ENCODE results near the gene CDH13.

The CDH13 gene

DNA sequence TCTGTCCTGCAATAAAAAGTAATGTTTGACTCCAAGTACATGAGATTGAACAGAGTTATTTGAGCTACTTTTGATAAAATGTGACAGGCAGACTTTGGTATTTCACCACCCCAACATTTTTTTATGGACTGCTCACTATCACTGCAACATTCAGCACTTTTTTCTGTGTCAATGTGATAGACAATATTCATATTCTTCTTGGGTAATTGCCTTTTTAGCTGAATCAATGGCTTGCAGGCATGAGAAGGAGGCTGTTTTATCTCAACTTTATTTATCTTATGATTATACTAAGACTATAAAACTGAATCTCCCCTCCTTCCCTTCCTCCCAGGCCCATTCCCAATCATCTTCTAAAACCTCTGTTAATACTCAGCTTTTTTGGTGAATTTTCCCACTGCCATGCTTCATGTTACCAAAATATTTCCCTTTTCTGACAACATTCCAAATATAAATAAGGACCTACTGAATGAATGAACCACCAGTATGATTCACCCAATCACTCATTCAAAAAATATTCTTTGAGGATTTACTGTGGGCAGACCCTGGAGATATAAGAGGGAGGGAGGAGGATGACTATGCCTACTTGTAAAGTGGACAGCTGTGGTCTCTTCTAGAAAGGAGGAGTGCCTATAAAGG, 67.6 kb downstream of the CDH13 start:
- DNase-seq (ENCODE audit: low read depth in 2 of 2) = no peak

DNA sequence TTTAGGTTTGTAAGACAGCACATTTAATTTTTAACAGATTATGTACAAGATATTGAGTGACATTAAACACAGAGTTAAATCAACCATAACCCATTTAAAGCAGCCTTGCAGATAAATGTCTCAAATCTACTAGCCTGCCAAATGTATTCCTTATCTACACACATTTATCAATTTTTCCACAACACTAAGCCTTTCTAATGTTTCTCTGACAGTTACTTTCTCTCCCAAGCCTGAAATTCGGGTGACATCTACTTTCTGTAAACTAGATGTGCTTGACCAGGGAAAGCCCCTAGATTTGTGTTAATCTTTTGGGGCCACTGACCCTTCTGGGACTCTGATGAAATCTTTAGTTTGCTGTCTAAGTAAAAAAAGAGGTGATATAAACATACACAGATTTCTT, 69.0 kb downstream of the CDH13 start:
- no peak for DNase-seq (ENCODE audit: low read depth in 2 of 2)

DNA sequence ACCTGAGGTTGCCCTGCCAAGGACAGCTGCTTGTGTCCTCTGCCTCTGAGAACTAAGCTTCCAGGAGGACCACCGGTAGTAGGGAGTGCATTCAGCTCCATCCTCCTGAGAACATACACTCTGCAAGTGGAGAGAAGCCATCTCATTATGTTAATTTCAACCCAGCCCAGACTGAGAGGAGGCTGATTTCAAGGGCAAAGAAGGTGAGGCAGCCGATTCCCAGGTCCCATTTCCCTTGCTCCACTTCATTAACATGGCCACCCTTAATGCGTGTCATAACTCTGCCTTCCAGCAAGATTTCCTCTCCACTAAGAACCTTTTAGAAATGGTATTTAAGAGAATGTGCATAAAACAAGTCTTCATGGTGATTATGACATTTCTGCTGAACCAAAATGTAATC, 72.5 kb downstream of the CDH13 start:
- DNase-seq (ENCODE audit: low read depth in 2 of 2) = no peak

DNA sequence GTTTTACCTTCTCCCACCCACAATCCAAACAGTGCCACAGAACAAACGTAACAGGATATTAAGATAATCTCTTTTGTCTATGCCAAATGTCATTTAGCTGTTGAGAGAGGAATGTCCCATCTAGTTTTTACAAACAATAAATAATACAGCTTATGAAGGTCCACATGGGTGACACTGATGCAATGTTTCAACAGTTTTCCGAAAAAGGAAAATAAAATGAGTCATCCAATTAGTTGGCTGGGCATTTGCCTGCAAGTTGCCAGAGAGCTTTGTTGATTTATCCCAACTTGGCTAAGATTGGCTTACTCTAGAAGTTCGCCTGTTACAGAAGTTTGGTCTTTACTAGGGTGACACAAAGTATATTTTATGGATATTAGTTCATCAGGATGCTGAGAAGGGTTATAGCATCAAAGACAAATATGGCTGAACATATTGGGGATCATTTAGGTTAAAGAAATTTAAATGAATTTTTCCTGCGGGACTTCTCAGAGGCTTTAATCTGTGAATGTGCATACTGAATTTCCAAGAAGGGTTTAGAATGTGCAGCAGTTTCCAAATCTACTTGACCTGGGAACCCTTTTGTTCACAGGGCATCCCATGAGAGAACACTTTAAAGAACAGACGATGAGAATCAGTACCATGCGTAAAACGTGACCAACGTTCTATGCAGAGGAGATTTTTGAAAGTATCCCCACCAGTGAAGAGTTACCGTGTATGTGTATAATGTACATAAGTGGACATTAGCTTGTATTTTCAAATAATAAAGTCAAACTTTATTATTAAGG, 73.1 kb downstream of the CDH13 start:
- DNase-seq (ENCODE audit: low read depth in 2 of 2) = no peak

DNA sequence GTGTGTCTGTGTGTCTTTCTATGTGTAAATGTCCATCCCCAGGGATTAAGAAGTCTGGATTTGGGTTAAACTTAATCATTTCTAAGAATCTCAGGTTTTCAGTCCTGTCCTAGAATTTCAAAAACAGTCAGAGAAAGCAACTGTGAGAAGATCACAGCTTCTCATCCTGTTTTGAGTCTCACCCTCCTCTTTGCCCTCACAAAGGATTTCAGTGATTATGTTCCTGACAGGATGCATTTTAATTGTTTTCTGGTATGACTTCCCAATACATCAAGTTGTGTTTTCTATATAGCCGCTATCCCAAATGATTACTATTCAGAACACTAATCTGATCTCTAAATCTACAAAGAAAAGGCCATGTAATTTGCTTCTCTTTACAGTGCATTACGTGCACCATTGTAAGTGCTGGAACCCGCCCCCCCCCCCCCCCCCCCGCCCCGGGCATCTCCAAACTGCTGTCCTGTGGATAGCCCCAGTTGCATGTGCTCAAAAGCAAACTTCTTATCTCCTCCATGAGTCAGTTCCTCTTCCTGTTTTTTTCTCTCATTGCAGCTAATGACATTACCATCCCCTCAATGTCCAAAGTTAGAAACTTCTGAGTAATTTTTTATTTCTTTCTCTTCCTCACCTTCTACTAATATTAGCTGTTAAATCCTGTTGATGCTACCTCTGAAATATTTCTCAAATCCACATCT, 73.9 kb downstream of the CDH13 start:
- no peak for DNase-seq (ENCODE audit: low read depth in 2 of 2)

DNA sequence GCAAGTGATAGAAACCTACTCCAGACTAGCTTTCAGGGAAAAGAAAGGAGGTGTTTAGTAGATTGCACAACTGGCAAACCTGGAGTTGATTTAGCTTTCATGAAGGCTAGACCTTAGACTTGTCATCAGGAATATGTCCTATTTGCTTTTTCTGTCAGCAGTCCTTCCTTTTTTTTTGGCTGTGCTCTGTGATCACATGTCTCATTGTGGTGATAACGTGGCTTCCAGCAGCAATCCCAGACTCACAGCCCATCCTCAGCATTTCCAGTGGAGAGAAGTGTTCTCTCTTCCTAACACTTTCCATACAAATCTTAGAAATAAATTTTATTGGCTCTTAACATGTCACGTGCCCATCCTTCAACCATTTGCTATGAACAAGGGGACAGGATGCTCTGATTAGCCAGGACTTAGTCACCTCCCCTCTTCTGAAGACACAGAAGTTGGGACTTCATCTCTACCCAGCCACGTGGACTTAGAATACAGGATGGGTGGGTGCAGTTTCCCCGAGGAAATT, 74.7 kb downstream of the CDH13 start:
- no peak for DNase-seq (ENCODE audit: low read depth in 2 of 2)

DNA sequence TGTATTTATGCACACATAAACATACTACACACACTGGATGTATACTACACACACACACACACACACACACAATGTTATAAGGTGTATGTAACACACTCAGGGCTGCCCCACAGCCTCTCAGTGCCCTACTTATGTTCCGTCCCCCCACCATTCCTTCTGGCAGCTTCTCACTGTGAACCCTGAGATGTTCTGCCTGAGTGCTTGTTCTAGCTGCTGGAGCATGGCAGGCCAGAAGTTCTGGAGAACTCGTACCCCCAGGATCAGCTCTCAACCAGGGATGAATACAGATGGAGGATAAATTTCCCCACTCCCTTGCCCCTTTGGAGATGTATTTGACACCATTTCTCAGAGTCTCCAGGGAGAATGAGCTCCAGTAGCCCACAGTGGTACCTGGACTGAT, 76.4 kb downstream of the CDH13 start:
- DNase-seq (ENCODE audit: low read depth in 2 of 2) = no peak

DNA sequence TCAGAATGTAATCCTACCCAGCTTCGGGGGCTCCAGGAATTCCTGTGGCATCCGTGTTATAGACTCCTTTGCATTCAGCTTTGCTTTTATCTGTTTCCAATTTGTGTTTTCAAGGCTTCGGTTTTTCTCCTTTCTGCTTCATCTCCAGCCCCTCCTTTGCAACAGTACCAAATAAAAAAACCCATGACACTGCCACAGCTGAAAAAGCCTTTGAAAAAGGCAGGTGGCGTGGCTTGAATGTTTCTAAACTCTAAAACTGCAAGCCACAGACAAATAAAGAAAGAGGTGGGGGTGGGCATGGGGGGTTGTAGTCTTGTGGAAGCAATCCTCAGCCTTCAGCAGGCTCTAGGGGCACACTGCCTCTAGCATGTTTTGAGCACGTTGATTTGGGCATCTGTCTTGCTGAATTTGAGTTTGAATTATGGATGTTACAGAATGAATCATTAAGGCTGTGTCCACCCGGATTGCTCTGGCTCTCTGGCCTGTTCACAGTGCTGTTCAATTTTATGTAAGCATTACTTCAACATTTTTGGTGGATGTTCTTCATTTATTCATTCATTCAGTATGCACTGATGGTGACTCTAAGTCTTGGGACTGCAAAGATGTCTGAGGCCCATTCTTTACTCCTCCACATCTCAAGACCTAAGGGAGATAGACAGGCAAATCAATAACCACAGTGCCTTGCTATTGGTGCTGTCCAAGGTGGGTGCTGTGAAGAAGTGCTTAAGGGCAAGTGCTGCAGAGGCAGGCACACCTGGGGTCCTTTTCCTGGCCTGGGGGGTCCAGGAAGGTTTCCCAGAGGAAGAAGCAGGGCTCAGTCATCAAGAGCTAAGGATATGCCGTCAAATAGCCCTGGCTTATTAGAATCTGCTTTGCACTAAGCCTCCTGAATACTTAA, 77.4 kb downstream of the CDH13 start:
- DNase-seq (ENCODE audit: low read depth in 2 of 2) = no peak

DNA sequence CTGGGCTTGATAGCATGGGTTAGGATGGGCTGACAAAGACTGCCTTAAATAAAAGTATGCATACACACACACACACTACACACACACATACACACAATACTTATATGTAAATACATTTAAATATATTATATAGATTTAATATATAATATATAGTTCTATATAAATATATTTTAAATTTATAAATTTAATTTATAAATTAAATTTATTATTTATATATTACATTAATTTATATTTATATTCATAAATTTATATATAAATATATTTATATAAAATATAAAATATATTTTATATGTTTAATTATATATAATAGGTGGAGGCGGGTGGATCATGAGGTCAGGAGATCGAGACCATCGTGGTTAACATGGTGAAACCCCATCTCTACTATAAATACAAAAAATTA, 83.2 kb downstream of the CDH13 start:
- no peak for DNase-seq (ENCODE audit: low read depth in 2 of 2)

DNA sequence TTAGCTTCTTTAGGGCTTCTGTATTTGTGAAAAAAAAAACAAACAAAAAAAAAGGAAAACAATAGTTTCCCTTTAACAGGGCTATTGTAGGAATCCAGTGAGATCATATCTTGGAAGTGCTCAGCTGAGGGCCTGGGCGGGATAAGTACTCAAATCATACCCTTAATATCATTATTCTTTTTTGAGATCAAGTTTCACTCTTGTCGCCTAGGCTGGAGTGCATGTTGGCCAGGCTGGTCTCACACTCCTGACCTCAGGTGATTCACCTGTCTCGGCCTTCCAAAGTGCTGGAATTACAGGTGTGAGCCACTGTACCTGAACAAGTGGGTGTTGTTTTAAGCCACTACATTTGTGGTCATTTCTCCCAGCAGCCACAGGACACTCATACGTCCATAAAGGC, 87.0 kb downstream of the CDH13 start:
- no peak for DNase-seq (ENCODE audit: low read depth in 2 of 2)

DNA sequence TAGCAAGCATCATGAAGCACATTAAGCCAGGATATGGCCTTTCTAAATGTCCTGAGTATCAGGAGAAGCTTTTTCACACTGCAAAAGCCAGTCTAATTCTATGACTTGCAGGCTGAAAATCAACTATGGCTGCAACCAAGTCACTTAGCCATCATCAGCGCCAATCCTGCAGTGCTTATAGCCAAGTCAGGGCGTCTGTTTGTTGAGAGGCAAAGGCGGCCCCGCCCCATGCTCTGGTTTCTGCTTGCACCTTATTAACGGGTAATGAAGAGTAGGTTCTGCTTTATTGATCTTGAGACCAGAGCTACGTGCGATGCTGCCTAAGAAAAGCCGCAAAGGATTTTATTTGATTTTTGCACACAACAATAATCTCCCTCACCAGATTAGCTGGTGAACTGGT, 88.4 kb downstream of the CDH13 start:
- no peak for DNase-seq (ENCODE audit: low read depth in 2 of 2)

DNA sequence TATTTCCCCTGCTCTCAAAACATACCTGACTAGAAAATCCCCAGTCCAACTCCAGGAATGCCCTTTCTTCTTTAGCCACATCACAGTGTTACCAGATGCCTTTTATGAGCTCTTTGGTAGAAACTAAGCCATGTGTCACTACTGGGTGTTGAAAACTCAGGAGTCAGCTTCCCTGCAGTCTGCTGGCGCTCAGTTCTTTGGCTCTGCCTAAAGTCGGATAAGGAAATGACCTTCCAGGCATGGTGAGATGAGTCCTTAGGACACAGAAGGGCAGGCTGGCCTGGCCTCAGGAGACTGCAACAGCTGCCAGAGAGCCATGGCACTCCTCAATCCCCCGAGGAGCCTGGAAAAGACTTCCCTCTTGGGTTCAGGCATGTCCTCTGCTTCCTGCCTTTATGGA, 89.1 kb downstream of the CDH13 start:
- no peak for DNase-seq (ENCODE audit: low read depth in 2 of 2)

DNA sequence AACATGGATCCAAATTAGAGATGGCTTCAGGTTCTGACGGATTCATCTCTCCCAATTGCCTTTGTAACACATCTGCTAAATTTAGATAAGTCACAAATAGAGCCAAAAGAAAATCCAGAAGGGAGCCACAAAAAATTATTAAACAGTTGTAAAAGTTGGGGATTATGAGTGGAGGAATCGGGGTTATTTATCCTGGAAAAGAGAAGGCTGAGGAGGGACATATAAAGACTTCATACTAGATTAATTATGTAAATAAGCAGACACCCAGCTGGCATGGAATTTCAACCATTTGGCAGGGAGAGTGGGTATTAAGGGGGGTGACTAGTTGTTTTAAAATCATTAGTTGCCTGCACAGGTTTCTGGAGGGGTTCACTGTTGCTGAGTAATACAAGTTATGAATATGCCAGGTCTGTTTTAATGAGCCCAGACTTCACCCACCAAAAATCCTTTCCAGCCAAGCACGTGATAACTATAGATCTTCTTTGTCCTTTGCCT, 89.6 kb downstream of the CDH13 start:
- no peak for DNase-seq (ENCODE audit: low read depth in 2 of 2)

DNA sequence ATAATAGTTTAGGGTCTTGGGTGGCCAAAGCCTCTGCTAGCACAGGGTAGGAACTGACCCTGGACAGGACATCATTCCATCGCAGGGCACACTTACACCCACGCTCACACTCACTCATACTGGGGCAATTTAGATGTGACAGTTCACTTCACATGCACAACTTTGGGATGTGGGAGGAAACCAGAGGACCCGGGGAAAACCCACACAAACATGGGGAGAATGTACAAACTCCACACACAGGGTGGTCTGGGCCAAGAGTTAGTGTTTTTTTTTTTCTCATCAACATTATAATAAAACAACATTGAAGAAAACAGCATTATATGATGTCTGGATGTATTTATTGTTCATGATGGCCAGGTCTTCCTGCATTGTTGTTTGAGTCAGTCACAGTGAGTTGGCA, 93.6 kb downstream of the CDH13 start:
- DNase-seq (ENCODE audit: low read depth in 2 of 2) = no peak

DNA sequence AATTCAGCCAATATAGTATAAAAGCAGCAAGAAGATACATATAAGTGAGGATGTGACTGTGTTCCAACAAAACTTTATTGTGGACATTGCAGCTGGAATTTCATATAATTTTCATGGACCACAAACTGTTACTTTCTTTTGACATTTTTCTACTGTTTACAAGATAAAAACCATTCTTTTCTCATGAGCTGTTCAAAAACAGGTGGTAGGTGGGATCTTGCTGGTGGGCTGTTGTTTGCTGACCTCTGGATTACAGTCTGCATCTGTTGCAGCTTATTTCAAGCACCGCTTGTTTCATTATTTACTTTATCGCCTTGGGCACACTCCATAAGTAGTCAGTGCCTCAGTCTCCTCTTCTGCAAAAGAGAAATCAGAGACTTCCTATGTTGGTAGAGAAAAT, 99.5 kb downstream of the CDH13 start:
- no peak for DNase-seq (ENCODE audit: low read depth in 2 of 2)

DNA sequence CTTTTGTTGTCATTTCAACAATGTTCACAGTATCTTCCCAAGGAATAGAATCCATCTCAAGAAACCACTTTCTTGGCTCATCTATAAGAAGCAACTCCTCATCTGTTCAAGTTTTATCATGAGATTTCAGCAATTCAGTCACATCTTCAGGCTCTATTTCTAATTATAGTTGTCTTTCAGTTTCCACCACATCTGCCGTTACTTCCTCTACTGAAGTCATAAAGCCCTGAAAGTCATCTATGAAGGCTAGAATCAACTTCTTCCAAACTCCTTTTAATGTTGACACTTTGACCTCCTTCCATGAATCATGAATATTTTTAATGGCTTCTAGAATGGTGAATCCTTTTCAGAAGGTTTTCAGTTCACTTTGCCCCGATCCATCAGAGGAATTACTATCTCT, 102.1 kb downstream of the CDH13 start:
- DNase-seq (ENCODE audit: low read depth in 2 of 2) = no peak

DNA sequence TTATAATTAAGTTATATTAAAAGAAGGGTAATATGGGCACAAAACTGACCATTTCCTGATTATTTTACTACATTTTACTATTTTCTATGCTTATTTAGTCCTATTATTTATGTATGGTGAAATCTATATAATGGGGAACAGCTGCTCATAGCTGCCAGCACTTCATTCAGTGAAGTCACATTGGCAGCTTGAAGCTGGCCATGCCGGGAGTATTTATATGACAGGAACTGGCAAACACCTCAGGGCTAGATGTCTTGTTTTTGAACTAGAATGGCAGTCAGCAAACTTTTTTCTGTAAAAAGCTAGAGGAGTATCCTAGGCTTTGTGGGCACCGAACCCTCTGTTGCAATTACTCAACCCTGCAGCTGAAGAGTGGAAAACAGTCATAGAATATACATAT, 104.1 kb downstream of the CDH13 start:
- no peak for DNase-seq (ENCODE audit: low read depth in 2 of 2)

DNA sequence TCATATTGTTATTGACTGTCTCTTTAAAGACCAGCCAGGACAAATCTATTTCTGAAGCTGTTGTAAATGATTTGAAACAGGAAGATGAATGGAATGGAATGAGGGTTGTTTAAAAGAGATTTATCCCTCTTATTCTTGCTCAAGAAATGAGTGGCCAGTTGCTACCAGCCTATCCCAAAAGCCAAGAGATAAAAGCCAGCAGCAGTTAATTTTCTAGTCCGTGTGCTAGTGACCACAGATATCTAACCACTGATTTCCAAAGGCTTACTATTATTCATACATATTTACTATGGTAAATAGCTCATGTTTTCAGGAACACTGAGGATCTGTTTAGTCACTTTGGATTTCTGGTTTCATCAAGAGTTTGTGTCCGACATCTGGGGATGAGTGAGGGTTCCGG, 105.7 kb downstream of the CDH13 start:
- DNase-seq (ENCODE audit: low read depth in 2 of 2) = no peak

DNA sequence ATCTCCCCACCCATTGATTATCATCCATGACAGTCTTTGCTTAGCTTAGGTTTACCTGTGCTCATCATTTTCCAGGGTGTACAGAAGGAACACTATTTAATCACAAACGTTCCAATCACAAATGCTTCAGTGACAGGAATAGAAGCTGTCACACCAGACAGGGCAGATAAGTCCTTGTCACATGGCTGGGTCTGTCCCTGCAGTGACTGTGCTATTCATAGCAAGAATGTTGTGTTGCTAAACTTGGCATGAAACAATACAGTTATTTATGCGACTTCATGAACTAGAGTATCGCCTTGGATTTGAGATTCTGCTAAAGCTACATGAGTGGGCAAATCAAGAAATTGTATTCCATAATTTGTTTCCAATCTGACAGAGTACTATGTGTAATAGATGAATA, 108.4 kb downstream of the CDH13 start:
- no peak for DNase-seq (ENCODE audit: low read depth in 2 of 2)

DNA sequence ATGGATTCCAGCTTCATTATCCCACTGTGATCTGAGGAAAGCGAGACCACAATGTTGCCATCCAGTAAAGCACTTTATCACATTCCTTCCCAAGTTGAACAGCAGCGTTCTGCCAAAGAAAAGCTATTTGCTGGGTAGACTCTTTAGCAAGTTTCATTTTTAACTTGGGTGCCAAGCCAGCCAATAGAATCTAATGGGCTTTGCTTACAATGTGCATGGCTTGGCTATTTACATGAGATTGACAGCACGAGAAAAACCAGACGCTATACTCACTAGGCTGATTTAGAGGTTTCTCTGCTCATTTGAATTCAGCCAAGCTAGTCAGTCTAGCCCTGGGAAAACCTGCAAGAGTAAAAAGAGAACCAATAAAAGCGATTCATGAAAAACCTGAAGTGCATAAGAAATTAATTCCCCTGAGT, 108.9 kb downstream of the CDH13 start:
- no peak for DNase-seq (ENCODE audit: low read depth in 2 of 2)

DNA sequence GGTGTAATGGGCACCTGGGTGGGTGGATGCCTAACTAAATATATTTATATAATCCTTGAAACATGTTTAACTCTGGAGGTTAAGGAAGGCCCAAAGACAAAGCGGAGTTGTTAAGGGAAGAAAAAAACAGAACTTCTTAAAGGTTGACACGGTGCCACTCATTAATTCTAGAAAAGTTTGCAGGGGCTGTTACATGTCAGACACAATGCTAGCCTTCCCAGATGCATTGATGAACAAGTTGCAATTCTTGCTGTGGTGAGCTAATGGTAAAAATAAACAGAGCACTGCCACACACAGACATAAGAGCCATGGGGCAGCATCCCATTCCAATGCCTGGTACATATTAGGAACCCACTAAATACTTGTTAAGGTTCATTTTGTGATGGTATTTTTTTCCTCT, 109.5 kb downstream of the CDH13 start:
- DNase-seq (ENCODE audit: low read depth in 2 of 2) = no peak

DNA sequence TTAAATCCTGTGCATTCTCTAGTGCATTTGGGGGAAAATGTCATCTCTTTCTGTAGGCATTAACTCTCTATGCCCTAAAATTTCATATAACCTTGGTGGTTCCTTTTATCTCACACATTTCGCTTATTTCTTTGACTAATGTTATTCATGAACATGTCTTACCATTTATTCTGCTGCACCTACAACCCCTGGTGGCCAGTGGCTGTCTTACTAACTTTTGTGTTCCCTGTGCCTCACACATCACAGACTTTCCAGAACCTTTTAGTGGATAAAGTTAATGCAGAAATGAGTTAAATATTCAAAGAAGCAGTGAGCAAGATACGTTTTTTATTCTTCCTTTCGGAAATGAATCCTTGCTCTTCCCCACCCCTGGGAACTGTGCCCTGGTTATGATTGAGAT, 111.9 kb downstream of the CDH13 start:
- no peak for DNase-seq (ENCODE audit: low read depth in 2 of 2)
